ENCODE measurements around the gene KCNMB2. TPM values are rescaled to one million over a fixed set of nuclear protein-coding genes. Genes with fewer than 3 reads are reported as not detected.

The KCNMB2 gene
- total and polyA plus RNA-seq, 4 donors: not detected

GRCh38 chr3:178705925-178706324 lies 169.7 kb downstream of the KCNMB2 start:
- no peaks in the 10 kb centered on the region for H3K36me3 ChIP-seq (ENCODE audit: control insufficient read depth in 1 of 2, insufficient read depth in 2 of 2, low read length in 1 of 2)
- H3K27ac ChIP-seq (ENCODE audit: low read depth in 1 of 2, low read length in 2 of 2): no peak overlapping the region
- ATAC-seq (ENCODE audit: low FRiP score) (no peak), DNase-seq (no peak)
- intact Hi-C loops (cut with DNase I): no loop called here
- H3K4me3 ChIP-seq (ENCODE audit: low read length in 2 of 2): no peak overlapping the region
- 63 to 71% methylated on average over 4 of the region's 4 CpGs for WGBS, 2 donors
- no peaks in the 10 kb centered on the region for H3K27me3 ChIP-seq (ENCODE audit: control insufficient read depth in 1 of 2, insufficient read depth in 2 of 2, low read length in 1 of 2)
- H3K4me1 ChIP-seq (ENCODE audit: control insufficient read depth in 1 of 2, insufficient read depth in 2 of 2, low read length in 2 of 2): peaks cover 1 to 9% of the 10 kb centered on the region in 2 donors
- H3K9me3 ChIP-seq (ENCODE audit: control insufficient read depth, low read length): no peaks in the 10 kb centered on the region

GRCh38 chr3:178706411-178706810 lies 170.2 kb downstream of the KCNMB2 start:
- DNase-seq (no peak), ATAC-seq (ENCODE audit: low FRiP score) (no peak)
- no peak overlapping the region for H3K27ac ChIP-seq (ENCODE audit: low read depth in 1 of 2, low read length in 2 of 2)
- WGBS, 2 donors: 98 to 99% methylated on average over 2 of the region's 2 CpGs
- H3K27me3 ChIP-seq (ENCODE audit: control insufficient read depth in 1 of 2, insufficient read depth in 2 of 2, low read length in 1 of 2): no peaks in the 10 kb centered on the region
- no peaks in the 10 kb centered on the region for H3K9me3 ChIP-seq (ENCODE audit: control insufficient read depth, low read length)
- H3K4me1 ChIP-seq (ENCODE audit: control insufficient read depth in 1 of 2, insufficient read depth in 2 of 2, low read length in 2 of 2): peaks cover 1 to 9% of the 10 kb centered on the region in 2 donors
- no peaks in the 10 kb centered on the region for H3K36me3 ChIP-seq (ENCODE audit: control insufficient read depth in 1 of 2, insufficient read depth in 2 of 2, low read length in 1 of 2)
- no peak overlapping the region for H3K4me3 ChIP-seq (ENCODE audit: low read length in 2 of 2)
- intact Hi-C loops (cut with DNase I): no loop called here

GRCh38 chr3:178707311-178708031 lies 171.2 kb downstream of the KCNMB2 start:
- H3K9me3 ChIP-seq (ENCODE audit: control insufficient read depth, low read length): no peaks in the 10 kb centered on the region
- no peaks in the 10 kb centered on the region for H3K36me3 ChIP-seq (ENCODE audit: control insufficient read depth in 1 of 2, insufficient read depth in 2 of 2, low read length in 1 of 2)
- intact Hi-C loops (cut with DNase I): no loop called here
- WGBS, 2 donors: 80 to 82% methylated on average over 3 of the region's 3 CpGs
- H3K27me3 ChIP-seq (ENCODE audit: control insufficient read depth in 1 of 2, insufficient read depth in 2 of 2, low read length in 1 of 2): no peaks in the 10 kb centered on the region
- H3K27ac ChIP-seq (ENCODE audit: low read depth in 1 of 2, low read length in 2 of 2): no peak overlapping the region
- no peak overlapping the region for H3K4me3 ChIP-seq (ENCODE audit: low read length in 2 of 2)
- no peak for DNase-seq
- no peak for ATAC-seq (ENCODE audit: low FRiP score)
- H3K4me1 ChIP-seq (ENCODE audit: control insufficient read depth in 1 of 2, insufficient read depth in 2 of 2, low read length in 2 of 2): peaks cover 1 to 9% of the 10 kb centered on the region in 2 donors

- H3K36me3 ChIP-seq (ENCODE audit: control insufficient read depth in 1 of 2, insufficient read depth in 2 of 2, low read length in 1 of 2): no peaks in the 10 kb centered on the region
- WGBS, 2 donors: 12 to 13% methylated on average over 6 of the region's 6 CpGs
- H3K4me1 ChIP-seq (ENCODE audit: control insufficient read depth in 1 of 2, insufficient read depth in 2 of 2, low read length in 2 of 2): peaks cover 0 to 9% of the 10 kb centered on the region in 2 donors
- no peak overlapping the region for H3K27ac ChIP-seq (ENCODE audit: low read depth in 1 of 2, low read length in 2 of 2)
- no peak overlapping the region for H3K4me3 ChIP-seq (ENCODE audit: low read length in 2 of 2)
- no peaks in the 10 kb centered on the region for H3K27me3 ChIP-seq (ENCODE audit: control insufficient read depth in 1 of 2, insufficient read depth in 2 of 2, low read length in 1 of 2)
- intact Hi-C loops (cut with DNase I): no loop called here
- ATAC-seq (ENCODE audit: low FRiP score) (no peak), DNase-seq (no peak)
- no peaks in the 10 kb centered on the region for H3K9me3 ChIP-seq (ENCODE audit: control insufficient read depth, low read length)
Observed at GRCh38 chr3:178709051-178709450, 172.8 kb downstream of the KCNMB2 start.

GRCh38 chr3:178711753-178712152 lies 175.5 kb downstream of the KCNMB2 start:
- Histone ChIP-seq H3K27me3 (ENCODE audit: control insufficient read depth in 1 of 2, insufficient read depth in 2 of 2, low read length in 1 of 2) (no peaks in the 10 kb centered on the region), H3K36me3 (ENCODE audit: control insufficient read depth in 1 of 2, insufficient read depth in 2 of 2, low read length in 1 of 2) (no peaks in the 10 kb centered on the region), H3K4me1 (ENCODE audit: control insufficient read depth in 1 of 2, insufficient read depth in 2 of 2, low read length in 2 of 2) (no peaks in the 10 kb centered on the region), H3K9me3 (ENCODE audit: control insufficient read depth, low read length) (no peaks in the 10 kb centered on the region), H3K4me3 (ENCODE audit: low read length in 2 of 2) (no peak overlapping the region), H3K27ac (ENCODE audit: low read depth in 1 of 2, low read length in 2 of 2) (no peak overlapping the region)
- ATAC-seq (ENCODE audit: low FRiP score) (no peak), DNase-seq (no peak)
- WGBS, 2 donors: 58 to 68% methylated on average over 3 of the region's 3 CpGs
- intact Hi-C loops (cut with DNase I): no loop called here

GRCh38 chr3:178712247-178712646 lies 176.0 kb downstream of the KCNMB2 start:
- intact Hi-C loops (cut with DNase I): no loop called here
- H3K4me3 ChIP-seq (ENCODE audit: low read length in 2 of 2): no peak overlapping the region
- no peak for ATAC-seq (ENCODE audit: low FRiP score)
- WGBS, 2 donors: 89 to 90% methylated on average over 5 of the region's 5 CpGs
- no peaks in the 10 kb centered on the region for H3K36me3 ChIP-seq (ENCODE audit: control insufficient read depth in 1 of 2, insufficient read depth in 2 of 2, low read length in 1 of 2)
- H3K27me3 ChIP-seq (ENCODE audit: control insufficient read depth in 1 of 2, insufficient read depth in 2 of 2, low read length in 1 of 2): no peaks in the 10 kb centered on the region
- no peak overlapping the region for H3K27ac ChIP-seq (ENCODE audit: low read depth in 1 of 2, low read length in 2 of 2)
- DNase-seq: no peak
- no peaks in the 10 kb centered on the region for H3K4me1 ChIP-seq (ENCODE audit: control insufficient read depth in 1 of 2, insufficient read depth in 2 of 2, low read length in 2 of 2)
- H3K9me3 ChIP-seq (ENCODE audit: control insufficient read depth, low read length): no peaks in the 10 kb centered on the region

GRCh38 chr3:178714925-178715832 lies 178.9 kb downstream of the KCNMB2 start:
- Histone ChIP-seq H3K9me3 (ENCODE audit: control insufficient read depth, low read length) (no peaks in the 10 kb centered on the region), H3K4me3 (ENCODE audit: low read length in 2 of 2) (no peak overlapping the region), H3K27ac (ENCODE audit: low read depth in 1 of 2, low read length in 2 of 2) (no peak overlapping the region), H3K4me1 (ENCODE audit: control insufficient read depth in 1 of 2, insufficient read depth in 2 of 2, low read length in 2 of 2) (no peaks in the 10 kb centered on the region), H3K36me3 (ENCODE audit: control insufficient read depth in 1 of 2, insufficient read depth in 2 of 2, low read length in 1 of 2) (no peaks in the 10 kb centered on the region), H3K27me3 (ENCODE audit: control insufficient read depth in 1 of 2, insufficient read depth in 2 of 2, low read length in 1 of 2) (no peaks in the 10 kb centered on the region)
- DNase-seq (no peak), ATAC-seq (ENCODE audit: low FRiP score) (no peak)
- 58 to 60% methylated on average over 4 of the region's 4 CpGs for WGBS, 2 donors
- intact Hi-C loops (cut with DNase I): no loop called here

GRCh38 chr3:178718995-178719635 lies 182.9 kb downstream of the KCNMB2 start:
- no peaks in the 10 kb centered on the region for H3K9me3 ChIP-seq (ENCODE audit: control insufficient read depth, low read length)
- DNase-seq: no peak
- no peak overlapping the region for H3K4me3 ChIP-seq (ENCODE audit: low read length in 2 of 2)
- no peaks in the 10 kb centered on the region for H3K36me3 ChIP-seq (ENCODE audit: control insufficient read depth in 1 of 2, insufficient read depth in 2 of 2, low read length in 1 of 2)
- intact Hi-C loops (cut with DNase I): no loop called here
- no peak overlapping the region for H3K27ac ChIP-seq (ENCODE audit: low read depth in 1 of 2, low read length in 2 of 2)
- H3K27me3 ChIP-seq (ENCODE audit: control insufficient read depth in 1 of 2, insufficient read depth in 2 of 2, low read length in 1 of 2): no peaks in the 10 kb centered on the region
- ATAC-seq (ENCODE audit: low FRiP score): no peak
- H3K4me1 ChIP-seq (ENCODE audit: control insufficient read depth in 1 of 2, insufficient read depth in 2 of 2, low read length in 2 of 2): no peaks in the 10 kb centered on the region
- 99 to 100% methylated on average over 1 of the region's 1 CpG for WGBS, 2 donors

Data from aorta (tissue), 5 donors.